Astrocyte (in vitro differentiated cells and primary cell): ENCODE data around the gene SF3A2. TPM values are rescaled to one million over a fixed set of nuclear protein-coding genes. Genes with fewer than 3 reads are reported as not detected.

Experiments used
- DNase-seq: peaks from one replicate; pipeline ENCODE4 v3.0.0-alpha.2; 2010; ENCODE audit warnings: low read depth
- FAIRE-seq: peaks from 2 replicates; lab custom pipeline; 2011; peaks lifted over from hg19 to GRCh38; lab: Jason Lieb, UNC
- H2AFZ ChIP-seq: 2 replicates; pipeline ENCODE4 v1.6.0; 2012; ENCODE audit warnings: low read depth, low read length, inconsistent platforms
- H3K27ac ChIP-seq: 2 replicates; pipeline ENCODE4 v1.5.1; 2011; ENCODE audit warnings: low read depth, low read length, inconsistent platforms
- H3K27me3 ChIP-seq: 2 replicates; pipeline ENCODE4 v1.6.0; 2011; ENCODE audit warnings: low read length, inconsistent platforms; ENCODE audit not compliant: insufficient read depth
- H3K36me3 ChIP-seq: 2 replicates; pipeline ENCODE4 v1.5.1; 2011; ENCODE audit warnings: low read length, inconsistent platforms; ENCODE audit not compliant: insufficient read depth
- H3K4me1 ChIP-seq: 2 replicates; pipeline ENCODE4 v1.5.1; 2011; ENCODE audit warnings: low read length, inconsistent platforms; ENCODE audit not compliant: insufficient read depth
- H3K4me2 ChIP-seq: 2 replicates; pipeline ENCODE4 v1.6.0; 2012; ENCODE audit warnings: low read length, inconsistent platforms
- H3K4me3 ChIP-seq: 2 replicates; pipeline ENCODE4 v1.5.1; 2011; ENCODE audit warnings: low read depth, mild to moderate bottlenecking, low read length, inconsistent platforms; ENCODE audit not compliant: insufficient read depth
- H3K79me2 ChIP-seq: 2 replicates; pipeline ENCODE4 v1.6.0; 2012; ENCODE audit warnings: mild to moderate bottlenecking, low read length, inconsistent platforms; ENCODE audit not compliant: insufficient read depth
- H3K9ac ChIP-seq: 2 replicates; pipeline ENCODE4 v1.6.0; 2012; ENCODE audit warnings: mild to moderate bottlenecking, low read length, inconsistent platforms
- H3K9me3 ChIP-seq: 2 replicates; pipeline ENCODE4 v1.5.1; 2012; ENCODE audit warnings: low read depth, mild to moderate bottlenecking, low read length, inconsistent platforms; ENCODE audit not compliant: insufficient read depth
- H4K20me1 ChIP-seq: 2 replicates; pipeline ENCODE4 v1.6.0; 2012; ENCODE audit warnings: low read length, inconsistent platforms; ENCODE audit not compliant: insufficient read depth
- H3K27ac Mint-ChIP-seq: one replicate; pipeline ENCODE4 v1.8.0; 2021; ENCODE audit warnings: mild to moderate bottlenecking, mixed read lengths; ENCODE audit not compliant: unreplicated experiment
- H3K27me3 Mint-ChIP-seq: one replicate; pipeline ENCODE4 v1.8.0; 2021; ENCODE audit warnings: low read depth, mixed read lengths; ENCODE audit not compliant: unreplicated experiment
- H3K36me3 Mint-ChIP-seq: one replicate; pipeline ENCODE4 v1.8.0; 2021; ENCODE audit warnings: low read depth, mixed read lengths; ENCODE audit not compliant: unreplicated experiment
- H3K4me1 Mint-ChIP-seq: one replicate; pipeline ENCODE4 v1.8.0; 2021; ENCODE audit warnings: low read depth, mixed read lengths; ENCODE audit not compliant: unreplicated experiment
- H3K4me3 Mint-ChIP-seq: one replicate; pipeline ENCODE4 v1.8.0; 2021; ENCODE audit warnings: mild to moderate bottlenecking, moderate library complexity, mixed read lengths; ENCODE audit not compliant: unreplicated experiment
- H3K9me3 Mint-ChIP-seq: one replicate; pipeline ENCODE4 v1.8.0; 2021; ENCODE audit warnings: mild to moderate bottlenecking, mixed read lengths; ENCODE audit not compliant: unreplicated experiment
- CTCF ChIP-seq: IDR thresholded peaks from 2 replicates; pipeline ENCODE4 v1.5.1; 2011; ENCODE audit warnings: low read depth, mild to moderate bottlenecking, inconsistent platforms, low read length, moderate library complexity; ENCODE audit not compliant: insufficient read depth
- EZH2 ChIP-seq: IDR thresholded peaks from 2 replicates; pipeline ENCODE4 v1.6.1; 2012; ENCODE audit warnings: mild to moderate bottlenecking, low read length, inconsistent platforms; ENCODE audit not compliant: insufficient read depth
- total RNA-seq: library from RNA; stranded (reverse); gene quantifications from 2 replicates; pipeline ENCODE4 v1.2.1, GENCODE V29; 2021

SF3A2 gene
- total RNA-seq, 1 donor from 2014 or later: 83.2 TPM

GRCh38 chr19:2250766-2251105, 14.1 kb downstream of the SF3A2 start:
- FAIRE-seq (no peak), DNase-seq (no peak)
- Histone ChIP-seq H4K20me1 (peaks cover 61% of the 10 kb centered on the region), H3K36me3 (peaks cover 4% of the 10 kb centered on the region), H3K27ac (no peak overlapping the region), H2AFZ (no peak overlapping the region), H3K4me3 (no peak overlapping the region), H3K27me3 (peaks cover 22% of the 10 kb centered on the region), H3K4me1 (peaks cover 7% of the 10 kb centered on the region), H3K9me3 (no peaks in the 10 kb centered on the region), H3K4me2 (no peak overlapping the region), H3K9ac (no peak overlapping the region), H3K79me2 (peaks cover 6% of the 10 kb centered on the region)
- no peak for TF ChIP-seq CTCF
- TF ChIP-seq EZH2: peak; percentile 21
- Mint-ChIP-seq H3K4me1 (no peaks in the 10 kb centered on the region), H3K9me3 (no peaks in the 10 kb centered on the region), H3K36me3 (peaks cover 1% of the 10 kb centered on the region), H3K27me3 (peaks cover 3% of the 10 kb centered on the region), H3K4me3 (no peak overlapping the region), H3K27ac (no peak overlapping the region)

- Mint-ChIP-seq H3K36me3 (peaks cover 1% of the 10 kb centered on the region), H3K27me3 (peaks cover 3% of the 10 kb centered on the region), H3K4me1 (no peaks in the 10 kb centered on the region), H3K27ac (no peak overlapping the region), H3K9me3 (no peaks in the 10 kb centered on the region), H3K4me3 (no peak overlapping the region)
- H3K36me3 ChIP-seq: peaks cover 1% of the 10 kb centered on the region
- H3K9ac ChIP-seq: no peak overlapping the region
- FAIRE-seq (no peak), DNase-seq (no peak)
- peaks cover 7% of the 10 kb centered on the region for H3K4me1 ChIP-seq
- H3K9me3 ChIP-seq: no peaks in the 10 kb centered on the region
- H3K27ac ChIP-seq: no peak overlapping the region
- TF ChIP-seq EZH2 (peak; percentile 50), CTCF (no peak)
- no peak overlapping the region for H2AFZ ChIP-seq
- no peaks in the 10 kb centered on the region for H3K79me2 ChIP-seq
- H3K27me3 ChIP-seq: peaks cover 22% of the 10 kb centered on the region
- H3K4me3 ChIP-seq: no peak overlapping the region
- H4K20me1 ChIP-seq: peaks cover 55% of the 10 kb centered on the region
- H3K4me2 ChIP-seq: peak overlapping the region; percentile 30
These were observed 14.8 kb downstream of the SF3A2 start for GRCh38 chr19:2251106-2252054.
